ENCODE measurements around the gene ANXA11. TPM values are rescaled to one million over a fixed set of nuclear protein-coding genes. Genes with fewer than 3 reads are reported as not detected.

Gene ANXA11
- total and polyA plus RNA-seq, 4 experiments from 2014 or later = 173 to 342 (median 207) TPM

DNA sequence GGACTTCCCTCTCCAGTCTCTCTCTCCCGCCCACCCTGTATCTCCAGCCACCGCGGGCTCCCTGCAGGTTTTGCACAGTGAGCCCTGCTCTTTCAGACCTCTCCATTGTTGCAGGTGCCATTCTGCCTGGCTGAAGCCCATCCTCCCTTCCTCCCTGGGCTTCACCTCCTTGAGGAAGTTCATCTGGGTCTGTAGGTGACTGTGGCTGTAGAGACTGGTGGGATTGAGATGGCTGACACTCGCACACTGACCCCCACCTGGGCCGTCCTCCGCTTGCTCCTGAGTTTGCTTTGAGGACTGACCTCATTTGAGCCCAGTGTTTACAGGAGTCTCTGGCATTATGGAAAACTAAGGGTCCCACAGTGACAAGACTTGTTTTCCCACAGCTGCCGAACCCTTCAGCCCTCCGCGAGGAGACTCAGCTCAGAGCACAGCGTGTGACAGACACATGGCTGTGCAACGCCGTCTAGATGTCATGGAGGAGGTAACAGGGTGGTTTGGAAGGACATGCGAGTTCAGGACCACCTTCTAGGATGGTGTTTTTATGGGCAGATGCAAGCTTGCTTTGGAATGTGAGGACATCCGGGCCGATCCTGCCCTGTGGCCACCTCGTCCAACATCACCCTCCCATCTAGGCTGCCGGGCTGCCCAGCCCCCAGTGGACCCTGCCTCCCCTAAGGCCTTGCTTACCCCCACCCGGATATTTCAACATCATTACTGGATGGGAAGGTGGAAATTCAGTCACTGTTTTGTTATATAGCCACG, 63.5 kb downstream of the ANXA11 start:
- peaks cover 0 to 4% (median 0%) of the 10 kb centered on the region in 8 donors for H3K9me3 Mint-ChIP-seq
- H3K36me3 Mint-ChIP-seq = no peaks in the 10 kb centered on the region
- Histone ChIP-seq H3K9me3 (ENCODE audit: control insufficient read depth in 1 of 2, low read length in 2 of 2) (no peaks in the 10 kb centered on the region), H3K36me3 (ENCODE audit: insufficient read depth, low read length) (no peaks in the 10 kb centered on the region), H3K27ac (ENCODE audit: low read depth, low read length) (no peak overlapping the region), H3K4me3 (ENCODE audit: low read length in 2 of 2) (no peak overlapping the region), H3K4me1 (ENCODE audit: insufficient read depth, low read length) (peaks cover 17% of the 10 kb centered on the region), H3K27me3 (ENCODE audit: insufficient read depth, low read length) (no peaks in the 10 kb centered on the region)
- DNase-seq = no peak
- intact Hi-C loops (cut with micrococcal nuclease) = loop anchor here (5.0 kb wide), 1 partner anchor 770 kb away; no protein-coding TSS in a partner anchor
- peaks cover 13 to 16% of the 10 kb centered on the region in 2 donors for H3K27me3 Mint-ChIP-seq
- H3K4me1 Mint-ChIP-seq = peaks cover 15 to 24% (median 19%) of the 10 kb centered on the region in 4 donors
- ChIA-PET CTCF (ENCODE audit: partially characterized antibody) (interaction anchor here (2.2 to 6.8 kb wide), 2 partner anchors 34 to 79 kb away, joined by 5 to 142 read pairs; no protein-coding TSS in a partner anchor), POLR2A (ENCODE audit: partially characterized antibody) (interaction anchor here (5.9 kb wide), 1 partner anchor 46 kb away, joined by 42 read pairs; no protein-coding TSS in a partner anchor)
- H3K27ac Mint-ChIP-seq = peak overlapping the region in 2 of 7 donors; percentile 52 to 72
- no peak overlapping the region for H3K4me3 Mint-ChIP-seq

GRCh38 chr10:80140251-80140650, 65.1 kb downstream of the ANXA11 start:
- CTCF ChIA-PET (ENCODE audit: partially characterized antibody) = interaction anchor here (6.8 kb wide), 1 partner anchor 81 kb away, joined by 142 read pairs; no protein-coding TSS in a partner anchor

DNA sequence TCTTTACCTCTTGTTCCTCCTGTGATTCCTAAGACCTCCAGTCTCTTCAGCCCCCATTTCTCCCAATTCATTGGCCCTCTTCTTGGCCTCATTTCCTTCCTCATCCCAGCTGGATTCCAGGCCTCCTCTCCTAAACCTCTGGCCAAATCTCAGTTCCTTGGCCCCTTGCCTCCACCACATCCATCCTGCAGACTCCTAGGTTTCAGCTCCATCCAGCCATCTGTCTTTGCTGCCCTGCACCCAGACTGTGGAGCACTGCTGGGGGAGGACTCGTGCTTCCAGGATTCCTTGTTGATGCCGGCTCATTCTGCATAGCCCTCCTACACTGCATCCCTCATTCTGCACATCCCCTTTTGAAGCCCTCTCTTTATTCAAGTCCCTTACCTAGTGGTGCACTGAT, 66.1 kb downstream of the ANXA11 start:
- Histone ChIP-seq H3K36me3 (ENCODE audit: insufficient read depth, low read length) (no peaks in the 10 kb centered on the region), H3K4me1 (ENCODE audit: insufficient read depth, low read length) (peaks cover 8% of the 10 kb centered on the region), H3K9me3 (ENCODE audit: control insufficient read depth in 1 of 2, low read length in 2 of 2) (no peaks in the 10 kb centered on the region), H3K27me3 (ENCODE audit: insufficient read depth, low read length) (no peaks in the 10 kb centered on the region), H3K4me3 (ENCODE audit: low read length in 2 of 2) (no peak overlapping the region), H3K27ac (ENCODE audit: low read depth, low read length) (no peak overlapping the region)
- ChIA-PET CTCF (ENCODE audit: partially characterized antibody) (interaction anchor here (6.8 kb wide), 1 partner anchor 82 kb away, joined by 142 read pairs; no protein-coding TSS in a partner anchor), POLR2A (ENCODE audit: partially characterized antibody) (no interaction called here)
- intact Hi-C loops (cut with micrococcal nuclease) = no loop called here
- Mint-ChIP-seq H3K4me3 (no peak overlapping the region), H3K36me3 (no peaks in the 10 kb centered on the region), H3K27me3 (peaks cover 16 to 18% of the 10 kb centered on the region in 2 donors), H3K4me1 (peaks cover 5 to 9% (median 6%) of the 10 kb centered on the region in 4 donors), H3K27ac (no peak overlapping the region), H3K9me3 (peaks cover 0 to 4% (median 0%) of the 10 kb centered on the region in 8 donors)
- no peak for DNase-seq

More at GRCh38 chr10:80140251-80140650, 65.1 kb downstream of the ANXA11 start:
- no peaks in the 10 kb centered on the region for H3K27me3 ChIP-seq (ENCODE audit: insufficient read depth, low read length)
- intact Hi-C loops (cut with micrococcal nuclease) = loop anchor here (5.0 kb wide), 1 partner anchor 768 kb away; no protein-coding TSS in a partner anchor
- no peak overlapping the region for H3K27ac ChIP-seq (ENCODE audit: low read depth, low read length)
- no peaks in the 10 kb centered on the region for H3K36me3 Mint-ChIP-seq
- no peak for DNase-seq
- H3K4me3 Mint-ChIP-seq = no peak overlapping the region
- peaks cover 13 to 16% of the 10 kb centered on the region in 2 donors for H3K27me3 Mint-ChIP-seq
- H3K9me3 ChIP-seq (ENCODE audit: control insufficient read depth in 1 of 2, low read length in 2 of 2) = no peaks in the 10 kb centered on the region
- H3K27ac Mint-ChIP-seq = peak overlapping the region in 1 of 7 donors; percentile 42
- H3K4me1 ChIP-seq (ENCODE audit: insufficient read depth, low read length) = peaks cover 17% of the 10 kb centered on the region
- POLR2A ChIA-PET (ENCODE audit: partially characterized antibody) = no interaction called here
- no peaks in the 10 kb centered on the region for H3K36me3 ChIP-seq (ENCODE audit: insufficient read depth, low read length)
- H3K9me3 Mint-ChIP-seq = peaks cover 0 to 4% (median 0%) of the 10 kb centered on the region in 8 donors
- H3K4me3 ChIP-seq (ENCODE audit: low read length in 2 of 2) = no peak overlapping the region
- H3K4me1 Mint-ChIP-seq = peaks cover 12 to 18% (median 14%) of the 10 kb centered on the region in 4 donors

DNA sequence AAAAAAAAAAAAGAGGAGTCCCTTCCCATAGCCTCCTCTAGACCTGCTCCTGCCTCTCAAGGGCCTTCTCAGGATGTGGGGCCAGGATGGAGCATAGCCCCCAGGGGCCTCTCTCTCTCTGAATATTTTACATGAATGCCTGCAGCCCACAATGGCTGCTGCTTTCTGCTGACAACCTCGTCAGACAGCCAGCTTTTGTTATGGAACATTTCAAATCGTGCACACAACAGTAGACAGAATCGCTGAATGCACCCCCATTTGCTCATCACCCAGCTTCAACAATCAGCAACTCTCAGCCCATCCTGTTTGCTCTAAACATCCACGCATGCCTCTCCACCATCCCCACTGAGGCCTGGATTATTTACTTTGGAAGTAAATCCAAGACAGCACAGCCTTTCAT, 67.4 kb downstream of the ANXA11 start:
- no peak overlapping the region for H3K4me3 ChIP-seq (ENCODE audit: low read length in 2 of 2)
- POLR2A ChIA-PET (ENCODE audit: partially characterized antibody) = no interaction called here
- peaks cover 0 to 2% (median 0%) of the 10 kb centered on the region in 4 donors for H3K4me1 Mint-ChIP-seq
- no peak overlapping the region for H3K27ac Mint-ChIP-seq
- no peak overlapping the region for H3K4me3 Mint-ChIP-seq
- CTCF ChIA-PET (ENCODE audit: partially characterized antibody) = interaction anchor here (1.1 kb wide), 2 partner anchors 12 to 85 kb away, joined by 3 to 4 read pairs; no protein-coding TSS in a partner anchor
- H3K9me3 ChIP-seq (ENCODE audit: control insufficient read depth in 1 of 2, low read length in 2 of 2) = no peaks in the 10 kb centered on the region
- no peaks in the 10 kb centered on the region for H3K4me1 ChIP-seq (ENCODE audit: insufficient read depth, low read length)
- H3K9me3 Mint-ChIP-seq = peaks cover 0 to 4% (median 0%) of the 10 kb centered on the region in 8 donors
- H3K36me3 Mint-ChIP-seq = no peaks in the 10 kb centered on the region
- no peaks in the 10 kb centered on the region for H3K36me3 ChIP-seq (ENCODE audit: insufficient read depth, low read length)
- peaks cover 22 to 25% of the 10 kb centered on the region in 2 donors for H3K27me3 Mint-ChIP-seq
- H3K27me3 ChIP-seq (ENCODE audit: insufficient read depth, low read length) = no peaks in the 10 kb centered on the region
- intact Hi-C loops (cut with micrococcal nuclease) = no loop called here
- no peak for DNase-seq
- H3K27ac ChIP-seq (ENCODE audit: low read depth, low read length) = no peak overlapping the region

DNA sequence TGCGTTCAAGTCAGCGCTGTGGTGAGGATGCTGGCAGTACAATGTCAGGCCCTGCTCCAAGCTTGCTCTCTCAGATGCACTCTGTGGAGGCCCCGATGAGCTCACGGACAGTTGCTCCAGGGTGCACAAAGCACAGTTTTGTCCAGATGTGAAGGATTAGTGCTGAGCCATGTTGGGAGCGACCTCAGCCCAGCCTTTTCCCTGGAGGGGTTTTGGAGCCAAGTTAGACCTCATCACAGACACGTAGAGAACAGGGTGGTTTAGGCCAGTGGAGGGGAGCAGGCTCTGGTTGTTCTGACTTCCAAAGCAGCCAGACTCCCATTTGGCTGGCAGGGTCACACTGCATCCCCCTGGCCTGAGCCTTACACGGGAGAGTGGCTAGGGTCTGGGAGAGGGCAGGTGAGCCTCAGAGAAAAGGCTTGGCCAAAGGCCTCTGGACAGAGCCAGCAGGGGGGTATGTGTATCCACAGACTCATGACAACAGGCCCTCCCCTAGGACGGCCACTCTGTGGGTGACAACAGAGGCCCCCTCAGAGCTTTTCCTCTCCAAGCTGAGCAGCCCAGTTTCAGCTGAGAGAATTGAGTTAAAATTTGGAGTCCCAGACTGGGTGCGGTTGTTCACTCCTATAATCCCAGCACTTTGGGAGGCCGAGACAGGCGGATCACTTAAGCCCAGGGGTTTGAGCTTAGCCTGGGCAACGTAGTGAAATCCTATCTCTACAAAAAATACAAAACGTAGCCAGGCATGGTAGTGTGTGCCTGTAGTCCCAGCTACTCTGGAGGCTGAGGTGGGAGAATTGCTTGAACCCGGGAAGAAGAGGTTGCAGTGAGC, 68.1 kb downstream of the ANXA11 start:
- H3K27ac ChIP-seq (ENCODE audit: low read depth, low read length) = no peak overlapping the region
- H3K9me3 Mint-ChIP-seq = peaks cover 0 to 4% (median 0%) of the 10 kb centered on the region in 8 donors
- ChIA-PET POLR2A (ENCODE audit: partially characterized antibody) (no interaction called here), CTCF (ENCODE audit: partially characterized antibody) (interaction anchor here (1.1 kb wide), 2 partner anchors 11 to 85 kb away, joined by 3 to 4 read pairs; no protein-coding TSS in a partner anchor)
- H3K36me3 ChIP-seq (ENCODE audit: insufficient read depth, low read length) = no peaks in the 10 kb centered on the region
- DNase-seq = no peak
- no peaks in the 10 kb centered on the region for H3K4me1 ChIP-seq (ENCODE audit: insufficient read depth, low read length)
- peaks cover 0 to 3% (median 0%) of the 10 kb centered on the region in 4 donors for H3K4me1 Mint-ChIP-seq
- intact Hi-C loops (cut with micrococcal nuclease) = no loop called here
- no peak overlapping the region for H3K4me3 Mint-ChIP-seq
- no peaks in the 10 kb centered on the region for H3K36me3 Mint-ChIP-seq
- H3K9me3 ChIP-seq (ENCODE audit: control insufficient read depth in 1 of 2, low read length in 2 of 2) = no peaks in the 10 kb centered on the region
- no peak overlapping the region for H3K4me3 ChIP-seq (ENCODE audit: low read length in 2 of 2)
- H3K27me3 ChIP-seq (ENCODE audit: insufficient read depth, low read length) = no peaks in the 10 kb centered on the region
- H3K27ac Mint-ChIP-seq = no peak overlapping the region
- peaks cover 25 to 28% of the 10 kb centered on the region in 2 donors for H3K27me3 Mint-ChIP-seq

GRCh38 chr10:80136134-80136571, 69.2 kb downstream of the ANXA11 start:
- H3K4me3 Mint-ChIP-seq = no peak overlapping the region
- H3K9me3 ChIP-seq (ENCODE audit: control insufficient read depth in 1 of 2, low read length in 2 of 2) = no peaks in the 10 kb centered on the region
- peaks cover 6% of the 10 kb centered on the region for H3K27me3 ChIP-seq (ENCODE audit: insufficient read depth, low read length)
- H3K4me1 Mint-ChIP-seq = peaks cover 0 to 3% (median 0%) of the 10 kb centered on the region in 4 donors
- ChIA-PET POLR2A (ENCODE audit: partially characterized antibody) (no interaction called here), CTCF (ENCODE audit: partially characterized antibody) (no interaction called here)
- H3K9me3 Mint-ChIP-seq = peaks cover 0 to 4% (median 0%) of the 10 kb centered on the region in 8 donors
- H3K4me3 ChIP-seq (ENCODE audit: low read length in 2 of 2) = no peak overlapping the region
- peaks cover 32 to 38% of the 10 kb centered on the region in 2 donors for H3K27me3 Mint-ChIP-seq
- H3K27ac Mint-ChIP-seq = no peak overlapping the region
- no peaks in the 10 kb centered on the region for H3K4me1 ChIP-seq (ENCODE audit: insufficient read depth, low read length)
- H3K36me3 Mint-ChIP-seq = no peaks in the 10 kb centered on the region
- intact Hi-C loops (cut with micrococcal nuclease) = no loop called here
- no peaks in the 10 kb centered on the region for H3K36me3 ChIP-seq (ENCODE audit: insufficient read depth, low read length)
- H3K27ac ChIP-seq (ENCODE audit: low read depth, low read length) = no peak overlapping the region
- no peak for DNase-seq

Measured in CD4-positive, alpha-beta memory T cell (primary cell).